Activated T-cell treated with anti-CD3 and anti-CD28 coated beads, Interleukin-2, amount 50 U/mL, for 48 hours (primary cell): ENCODE measurements around the gene PHYH.
A peak's percentile ranks its signal among the peaks of the same experiment; 100 is the strongest.
"Not testable (repeated sequence)": the region's sequence is repeated elsewhere in the genome, so short reads cannot be mapped to it uniquely, and the experiment has no call there.

ENCODE experiments used
- DNase-seq, 2 experiments: peaks; one replicate each; pipeline ENCODE4 v3.0.0-alpha.2; 2020

The PHYH gene

GRCh38 chr10:13319166-13319565 is 19.3 kb upstream of the PHYH start:
- DNase-seq, result no peak

- no peak for DNase-seq
Observed at GRCh38 chr10:13317474-13317873, 17.6 kb upstream of the PHYH start.

- DNase-seq, result no peak
Observed at GRCh38 chr10:13316635-13317311, 16.9 kb upstream of the PHYH start.

DNA sequence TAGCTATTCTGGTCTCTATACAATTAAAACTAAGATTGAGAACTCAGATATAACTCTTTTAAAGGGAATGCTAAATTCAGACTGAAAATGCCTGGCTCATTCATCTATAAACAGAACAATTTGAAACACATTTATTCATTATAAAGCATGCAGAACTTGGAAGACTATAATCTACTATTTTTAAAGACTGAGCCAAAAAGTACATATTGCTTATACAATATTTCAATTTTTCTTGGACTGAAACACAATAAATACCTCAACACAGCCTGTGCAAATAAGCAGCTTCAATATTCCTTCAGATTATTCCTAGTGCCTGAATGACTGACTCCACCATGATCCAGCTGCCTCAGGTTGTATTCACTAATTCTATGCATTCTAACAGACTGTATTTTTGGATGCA is 15.5 kb upstream of the PHYH start:
- DNase-seq, result no peak

DNA sequence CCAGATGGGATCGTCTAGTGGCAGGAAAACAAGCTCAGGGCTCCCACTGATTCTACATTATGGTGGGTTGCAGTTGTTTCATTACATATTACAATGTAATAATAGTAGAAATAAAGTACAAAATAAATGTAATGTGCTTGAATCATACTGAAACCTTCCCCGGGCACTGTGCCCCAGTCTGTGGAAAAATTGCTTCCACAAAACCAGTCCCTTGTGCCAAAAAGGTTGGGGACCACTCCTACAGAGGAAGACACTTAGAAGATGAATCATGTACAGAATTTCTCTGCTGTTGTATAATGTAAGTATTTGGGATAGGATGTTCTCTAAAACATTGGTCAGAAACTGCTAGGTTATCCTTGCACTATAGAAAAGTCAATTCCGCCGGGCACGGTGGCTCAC is 11.3 kb upstream of the PHYH start:
- DNase-seq, result no peak

- DNase-seq, result no peak
Observed at GRCh38 chr10:13310518-13311176, 10.8 kb upstream of the PHYH start.

GRCh38 chr10:13309792-13310191 is 9.9 kb upstream of the PHYH start:
- no peak for DNase-seq

DNA sequence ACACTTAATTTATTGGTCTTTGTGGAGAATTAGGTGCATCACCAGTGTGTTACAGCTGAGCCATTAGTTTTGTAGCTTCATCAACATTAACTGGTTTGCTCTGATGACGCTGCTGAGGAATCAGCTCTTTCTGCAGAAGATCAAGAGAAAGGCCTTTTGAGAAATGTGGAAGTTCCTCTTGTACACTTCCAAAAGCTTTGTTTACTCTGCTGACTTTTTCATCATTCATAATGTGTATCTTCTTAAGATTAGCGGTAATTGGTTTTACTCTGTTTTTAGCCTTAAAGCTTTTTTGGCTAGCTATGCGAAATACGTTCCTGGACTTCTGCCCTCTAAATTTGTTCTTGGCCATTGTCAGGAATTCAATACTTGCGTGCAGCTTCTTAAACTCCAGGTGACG is 8.2 kb upstream of the PHYH start:
- DNase-seq, result no peak

DNA sequence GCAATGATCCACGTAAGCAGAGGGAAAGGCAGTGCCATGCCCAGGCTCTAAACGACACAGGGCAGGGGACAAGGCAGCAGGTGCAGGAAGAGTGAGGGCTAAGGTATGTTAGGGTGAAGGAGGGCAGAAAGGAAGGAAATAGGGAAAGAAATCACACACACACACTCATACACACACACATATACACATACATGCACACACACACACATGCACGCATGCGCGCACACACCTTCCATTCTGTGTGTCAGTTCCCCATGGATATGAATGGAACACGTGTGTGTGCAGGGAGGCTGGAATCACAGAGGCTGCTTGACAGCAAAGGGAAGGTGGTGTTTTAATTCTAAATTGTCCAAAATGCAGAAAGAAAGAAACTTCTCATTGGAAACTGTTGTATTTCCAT is 6.2 kb upstream of the PHYH start:
- no peak for DNase-seq

GRCh38 chr10:13302821-13303555 is 3.1 kb upstream of the PHYH start:
- no peak for DNase-seq

GRCh38 chr10:13298748-13299436 is 972 bp downstream of the PHYH start:
- no peak for DNase-seq

DNA sequence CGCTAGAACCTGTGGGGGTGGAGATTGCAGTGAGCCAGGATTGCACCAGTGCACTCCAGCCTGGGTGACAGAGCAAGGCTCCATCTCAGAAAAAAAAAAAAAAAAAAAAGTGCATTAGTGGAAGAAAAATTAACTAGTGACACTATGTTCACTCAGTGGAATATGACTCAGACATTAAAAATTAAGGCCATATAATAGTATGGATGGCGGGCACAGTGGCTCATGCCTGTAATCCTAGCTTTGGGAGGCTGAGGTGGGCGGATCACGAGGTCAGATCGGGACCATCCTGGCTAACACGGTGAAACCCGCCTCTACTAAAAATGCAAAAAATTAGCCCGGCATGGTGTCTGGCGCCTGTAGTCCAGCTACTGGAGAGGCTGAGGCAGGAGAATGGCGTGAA is 3.4 kb downstream of the PHYH start:
- DNase-seq, result no peak

DNA sequence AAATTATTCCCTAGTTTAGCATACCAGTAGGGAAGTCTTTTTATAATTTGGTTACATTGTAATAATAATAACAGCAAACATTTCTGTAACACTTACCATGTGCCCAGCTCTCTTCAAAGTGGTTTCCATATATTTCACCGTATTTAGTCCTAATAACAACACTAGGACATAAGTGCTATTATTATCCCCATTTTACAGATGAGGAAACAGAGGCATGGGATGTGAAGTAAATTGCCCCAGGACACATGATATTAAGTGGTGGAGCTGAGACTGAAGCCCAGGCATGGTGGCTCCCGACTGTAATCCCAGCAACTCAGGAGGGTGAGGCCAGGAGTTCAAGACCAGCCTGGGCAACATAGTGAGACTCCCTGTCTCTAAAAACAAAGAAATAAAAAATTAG is 5.1 kb downstream of the PHYH start:
- DNase-seq, result no peak

GRCh38 chr10:13291821-13292773 is 7.8 kb downstream of the PHYH start:
- no peak for DNase-seq

DNA sequence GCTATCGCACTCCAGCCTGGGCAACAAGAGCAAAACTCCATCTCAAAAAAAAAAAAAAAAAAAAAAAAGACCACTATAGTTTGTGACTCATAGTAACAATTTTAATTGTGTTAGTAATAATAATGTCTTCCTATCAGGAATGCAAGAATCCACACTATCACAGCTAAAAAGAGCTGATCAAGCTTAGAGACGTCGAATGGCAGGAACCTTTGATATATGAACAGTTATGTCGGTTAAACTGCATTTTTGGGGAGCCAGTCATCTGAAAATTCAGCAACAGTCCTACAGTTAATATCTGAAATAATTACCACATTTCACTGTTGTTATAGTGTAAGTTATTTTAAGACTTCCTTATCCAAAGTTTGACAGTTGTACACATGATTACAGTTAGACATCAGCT is 8.8 kb downstream of the PHYH start:
- DNase-seq, result no peak

DNA sequence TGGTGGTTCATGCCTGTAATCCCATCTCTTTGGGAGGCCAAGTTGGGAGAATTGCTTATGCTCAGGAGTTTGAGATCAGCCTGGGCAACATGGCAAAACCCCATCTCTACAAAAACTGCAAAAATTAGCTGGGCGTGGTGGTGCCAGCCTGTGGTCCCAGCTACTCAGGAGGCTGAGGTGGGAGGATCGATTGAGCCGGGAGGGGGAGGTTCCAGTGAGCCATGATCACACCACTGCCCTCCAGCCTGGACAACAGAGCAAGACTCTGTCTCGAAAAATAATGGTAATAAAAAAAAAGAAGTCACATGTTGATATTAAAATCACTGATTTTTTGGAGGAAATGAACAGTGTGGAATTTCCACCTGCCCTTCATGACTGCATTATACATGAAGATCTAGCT is 15.8 kb downstream of the PHYH start:
- no peak for DNase-seq

DNA sequence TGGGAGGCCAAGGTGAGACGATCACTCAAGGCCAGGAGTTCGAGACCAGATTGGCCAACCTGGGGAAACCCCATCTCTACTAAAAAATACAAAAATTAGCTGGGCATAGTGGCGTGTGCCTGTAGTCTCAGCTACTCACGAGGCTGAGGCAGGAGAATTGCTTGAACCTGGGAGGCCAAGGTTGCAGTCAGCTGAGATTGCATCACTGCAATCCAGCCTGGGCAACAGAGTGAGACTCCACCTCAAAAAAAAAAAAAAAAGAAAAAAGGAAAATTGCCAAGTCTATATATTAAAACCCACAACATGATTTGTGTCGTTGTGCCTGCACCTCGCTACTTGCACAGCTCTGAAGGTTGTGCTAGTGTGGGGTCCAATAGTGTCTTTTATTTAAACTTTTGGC is 17.5 kb downstream of the PHYH start:
- DNase-seq, result not testable (repeated sequence)

- DNase-seq, result no peak
Observed at GRCh38 chr10:13276749-13277365, 23.0 kb downstream of the PHYH start.

DNA sequence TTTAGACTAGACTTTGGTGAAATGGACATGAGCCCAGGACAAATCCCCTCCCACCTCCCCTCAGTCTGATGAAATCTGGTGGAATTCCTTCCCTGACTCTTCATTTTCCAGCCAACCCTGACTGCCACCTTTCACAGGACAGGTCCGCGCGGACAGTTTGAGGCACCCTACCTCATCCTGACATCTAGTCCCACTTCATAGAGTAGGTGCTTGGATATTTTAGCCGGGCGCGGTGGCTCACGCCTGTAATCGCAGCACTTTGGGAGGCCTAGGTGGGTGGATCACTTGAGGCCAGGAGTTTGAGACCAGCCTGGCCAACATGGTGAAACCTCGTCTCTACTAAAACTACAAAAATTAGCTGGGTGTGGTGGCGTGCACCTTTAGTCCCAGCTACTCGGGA is 23.7 kb downstream of the PHYH start:
- not testable (repeated sequence) for DNase-seq

- DNase-seq, result no peak
Observed at GRCh38 chr10:13272164-13272571, 27.7 kb downstream of the PHYH start.

DNA sequence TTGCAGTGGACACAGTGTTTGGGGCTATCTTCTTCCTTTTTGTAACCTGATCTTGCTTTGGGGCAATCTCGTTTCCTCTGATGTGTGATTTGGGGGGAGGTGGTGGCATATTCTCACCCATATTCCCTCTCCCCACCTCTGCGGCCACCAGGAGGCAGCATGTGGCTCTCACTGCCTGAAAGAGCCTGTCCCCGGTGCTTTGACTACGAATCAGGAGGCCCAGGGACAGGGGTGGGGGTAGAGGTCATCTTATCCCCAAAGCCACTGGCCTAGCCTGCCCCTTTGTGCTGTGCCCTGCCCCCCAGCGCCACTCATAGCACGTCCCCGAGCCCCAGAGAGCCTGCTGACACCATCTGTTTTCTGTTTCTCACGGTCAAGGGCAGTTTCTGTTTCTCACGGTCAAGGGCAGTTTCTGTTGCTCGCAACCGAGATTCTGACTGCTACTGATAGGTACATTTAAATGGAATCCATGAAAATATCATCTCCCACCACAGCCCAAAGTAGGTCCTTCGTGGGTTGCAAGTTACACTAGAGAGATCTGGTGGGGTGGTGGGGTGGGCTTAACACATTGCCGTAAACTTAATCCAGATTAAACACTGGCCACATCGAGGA is 28.2 kb downstream of the PHYH start:
- DNase-seq, result peak; percentile 69 to 71
